Stimulated activated CD4-positive, alpha-beta T cell treated with anti-CD3 and anti-CD28 coated beads, Interleukin-15, amount 100 ng/mL, for 24 hours (primary cell): ENCODE data around the gene CLEC4E.
"Not testable (repeated sequence)": the region's sequence is repeated elsewhere in the genome, so short reads cannot be mapped to it uniquely, and the experiment has no call there.

ENCODE experiments used
- DNase-seq: peaks from one replicate; pipeline ENCODE4 v3.0.0-alpha.2; 2020

The CLEC4E gene

GRCh38 chr12:8540831-8541230 lies at the start of gene CLEC4E:
Gene CLEC4E (minus strand): TSS chr12:8540905. CDS start chr12:8540797, 108 bp downstream.
- not testable (repeated sequence) for DNase-seq

- no peak for DNase-seq
Measured at GRCh38 chr12:8589679-8590078, 49.0 kb upstream of the CLEC4E start.

GRCh38 chr12:8584478-8584877 lies 43.8 kb upstream of the CLEC4E start:
- DNase-seq, result not testable (repeated sequence)

GRCh38 chr12:8584004-8584403 lies 43.3 kb upstream of the CLEC4E start:
- DNase-seq, result no peak

- no peak for DNase-seq
Measured at GRCh38 chr12:8581098-8581784, 40.5 kb upstream of the CLEC4E start.

- DNase-seq, result no peak
Measured at GRCh38 chr12:8577879-8578278, 37.2 kb upstream of the CLEC4E start.

GRCh38 chr12:8572507-8572906 lies 31.8 kb upstream of the CLEC4E start:
- DNase-seq, result no peak

GRCh38 chr12:8566525-8566924 lies 25.8 kb upstream of the CLEC4E start:
- DNase-seq, result no peak

GRCh38 chr12:8566052-8566451 lies 25.3 kb upstream of the CLEC4E start:
- DNase-seq, result not testable (repeated sequence)

- DNase-seq, result no peak
Measured at GRCh38 chr12:8564656-8565055, 24.0 kb upstream of the CLEC4E start.

- no peak for DNase-seq
Measured at GRCh38 chr12:8563356-8563755, 22.7 kb upstream of the CLEC4E start.

GRCh38 chr12:8562310-8562709 lies 21.6 kb upstream of the CLEC4E start:
- DNase-seq, result no peak

GRCh38 chr12:8561011-8561410 lies 20.3 kb upstream of the CLEC4E start:
- no peak for DNase-seq

GRCh38 chr12:8559676-8560075 lies 19.0 kb upstream of the CLEC4E start:
- no peak for DNase-seq

- no peak for DNase-seq
Measured at GRCh38 chr12:8556531-8557097, 15.9 kb upstream of the CLEC4E start.

- no peak for DNase-seq
Measured at GRCh38 chr12:8554451-8555195, 13.9 kb upstream of the CLEC4E start.

GRCh38 chr12:8553088-8553627 lies 12.5 kb upstream of the CLEC4E start:
- DNase-seq, result no peak

GRCh38 chr12:8549381-8549780 lies 8.7 kb upstream of the CLEC4E start:
- no peak for DNase-seq

GRCh38 chr12:8548192-8548591 lies 7.5 kb upstream of the CLEC4E start:
- no peak for DNase-seq

GRCh38 chr12:8547645-8548044 lies 6.9 kb upstream of the CLEC4E start:
- no peak for DNase-seq

- DNase-seq, result no peak
Measured at GRCh38 chr12:8546591-8546990, 5.9 kb upstream of the CLEC4E start.

- DNase-seq, result peak; percentile 73
Measured at GRCh38 chr12:8544295-8544694, 3.6 kb upstream of the CLEC4E start.

- no peak for DNase-seq
Measured at GRCh38 chr12:8541562-8541961, 857 bp upstream of the CLEC4E start.

GRCh38 chr12:8537820-8538219 lies 2.9 kb downstream of the CLEC4E start:
- DNase-seq, result peak; percentile 11
